SHP77 (cell line): ENCODE data around the gene NOSIP.
A peak's percentile ranks its signal among the peaks of the same experiment; 100 is the strongest.
"Not testable (repeated sequence)": the region's sequence is repeated elsewhere in the genome, so short reads cannot be mapped to it uniquely, and the experiment has no call there.

ENCODE experiments used
- DNase-seq, 2 experiments: peaks; one replicate each; lab custom pipeline; 2025; lab: John Stamatoyannopoulos, UW

Gene NOSIP, protein sequence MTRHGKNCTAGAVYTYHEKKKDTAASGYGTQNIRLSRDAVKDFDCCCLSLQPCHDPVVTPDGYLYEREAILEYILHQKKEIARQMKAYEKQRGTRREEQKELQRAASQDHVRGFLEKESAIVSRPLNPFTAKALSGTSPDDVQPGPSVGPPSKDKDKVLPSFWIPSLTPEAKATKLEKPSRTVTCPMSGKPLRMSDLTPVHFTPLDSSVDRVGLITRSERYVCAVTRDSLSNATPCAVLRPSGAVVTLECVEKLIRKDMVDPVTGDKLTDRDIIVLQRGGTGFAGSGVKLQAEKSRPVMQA

DNA sequence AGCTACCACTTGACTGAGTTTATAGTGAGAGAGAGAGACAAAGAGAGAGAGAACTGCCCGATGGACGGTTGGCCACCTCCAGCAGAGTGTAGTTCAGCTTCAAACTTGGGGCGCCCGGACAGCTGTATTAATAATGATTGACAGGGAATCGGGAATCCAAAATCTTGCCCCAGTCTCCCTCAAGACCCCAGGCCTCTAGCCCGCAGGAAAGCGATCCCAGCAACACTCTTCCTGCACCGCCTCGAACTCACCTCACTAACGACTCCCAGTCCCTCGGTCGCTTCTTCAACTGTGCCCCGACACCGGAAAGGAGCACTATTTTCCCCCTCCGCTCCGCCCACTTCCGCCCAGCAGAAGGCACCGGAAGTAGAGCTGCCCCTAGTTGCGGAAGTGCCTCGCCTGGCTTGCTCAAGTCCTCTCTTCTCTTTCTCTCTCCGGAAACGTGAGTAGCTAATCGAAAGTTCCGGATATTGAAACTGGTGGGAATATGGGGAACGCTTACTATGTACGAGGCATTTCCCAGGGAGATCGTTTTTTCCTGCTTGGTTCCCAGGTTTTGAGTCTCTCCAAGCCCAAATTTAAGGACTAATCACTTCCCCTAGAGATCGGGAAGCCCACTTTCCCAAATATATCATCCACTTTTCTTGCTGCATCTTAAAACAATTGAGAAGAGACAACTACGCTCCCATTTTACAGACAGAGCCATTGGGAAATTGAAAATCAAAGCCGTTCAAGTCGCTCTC lies at the start of gene NOSIP:
NOSIP (minus strand) TSS at position 293 of the 743 bp plus-strand sequence. CDS start 19,865 bp downstream, outside the sequence.
- DNase-seq: peak; percentile 91

DNA sequence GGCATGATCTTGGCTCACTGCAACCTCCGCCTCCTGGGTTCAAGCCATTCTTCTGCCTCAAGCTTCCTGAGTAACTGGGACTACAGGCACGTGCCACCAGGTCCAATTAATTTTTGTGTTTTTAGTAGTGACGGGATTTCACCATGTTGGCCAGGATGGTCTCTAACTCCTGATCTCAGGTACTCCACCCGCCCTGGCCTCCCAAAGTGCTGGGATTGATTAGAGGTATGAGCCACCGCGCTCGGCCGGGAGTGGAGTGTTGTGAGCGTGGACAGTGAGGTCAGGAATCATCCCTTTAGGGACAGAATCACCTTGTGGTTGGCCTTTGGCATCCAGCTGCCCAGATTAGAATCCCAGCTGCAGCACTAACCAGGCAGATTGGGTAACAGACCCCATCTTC lies 49.3 kb upstream of the NOSIP start:
- no peak for DNase-seq

DNA sequence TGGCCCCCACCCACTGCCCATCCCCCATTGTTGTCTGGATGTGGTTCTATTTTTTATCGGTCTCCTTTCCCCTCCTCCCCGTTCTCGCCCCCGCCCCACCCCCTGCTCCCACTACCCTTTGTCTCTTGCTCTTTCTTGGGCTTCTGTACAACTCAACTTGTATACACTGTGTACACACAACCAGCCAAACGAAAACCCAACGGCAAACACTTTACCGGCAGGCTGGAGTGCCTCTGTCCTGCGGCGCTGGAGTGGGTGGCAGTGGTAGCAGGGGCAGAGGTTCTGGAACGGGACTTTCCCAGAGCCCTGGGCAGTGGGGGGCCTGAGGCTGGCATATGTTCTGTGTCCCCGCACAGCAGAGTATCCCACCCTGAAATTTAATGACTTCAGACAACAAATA lies 45.9 kb upstream of the NOSIP start:
- no peak for DNase-seq

DNA sequence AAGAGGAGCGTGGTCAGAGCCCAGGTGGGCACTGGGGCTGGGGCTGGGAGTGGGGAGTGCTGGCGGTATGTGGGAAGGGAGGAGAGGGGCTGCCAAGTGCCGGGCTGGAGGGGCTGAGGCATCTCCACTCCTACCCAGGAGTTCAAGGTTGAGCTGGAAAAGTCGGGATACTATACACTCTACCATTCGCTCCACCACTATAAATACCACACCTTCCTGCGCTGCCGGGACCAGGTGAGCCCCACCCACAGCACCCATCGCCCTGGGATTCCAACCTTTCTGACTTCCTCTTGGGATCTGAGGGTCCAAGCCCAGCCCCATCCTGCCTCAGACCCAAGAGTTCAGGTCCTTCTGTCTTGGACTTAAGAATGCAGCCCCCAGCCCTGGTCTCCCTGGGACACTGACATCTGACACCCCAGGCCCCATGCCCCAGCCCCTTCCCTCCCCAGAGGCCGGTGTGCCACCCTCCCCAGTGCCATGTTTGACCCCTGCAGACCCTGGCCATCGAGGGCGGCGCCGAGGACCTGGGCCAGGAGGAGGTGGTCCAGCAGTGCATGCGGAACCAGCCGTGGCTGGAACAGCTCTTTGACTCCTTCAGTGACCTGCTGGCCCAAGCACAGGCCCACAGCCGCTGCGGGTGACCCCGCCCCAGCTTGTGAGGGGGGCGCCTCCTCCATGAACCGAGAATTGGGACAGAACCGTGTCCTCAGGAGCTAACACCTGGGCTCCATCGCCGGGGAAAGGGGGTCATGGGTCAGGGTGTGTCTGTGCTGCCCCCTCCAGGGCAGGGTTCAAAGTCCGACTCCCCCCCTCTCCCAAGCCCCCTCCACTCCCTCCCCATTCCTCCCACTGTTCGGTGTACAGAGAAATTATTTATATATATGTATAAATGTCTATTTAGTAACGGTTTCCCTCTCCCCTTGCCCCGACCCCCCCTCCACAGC lies 44.9 kb upstream of the NOSIP start:
- DNase-seq: no peak

DNA sequence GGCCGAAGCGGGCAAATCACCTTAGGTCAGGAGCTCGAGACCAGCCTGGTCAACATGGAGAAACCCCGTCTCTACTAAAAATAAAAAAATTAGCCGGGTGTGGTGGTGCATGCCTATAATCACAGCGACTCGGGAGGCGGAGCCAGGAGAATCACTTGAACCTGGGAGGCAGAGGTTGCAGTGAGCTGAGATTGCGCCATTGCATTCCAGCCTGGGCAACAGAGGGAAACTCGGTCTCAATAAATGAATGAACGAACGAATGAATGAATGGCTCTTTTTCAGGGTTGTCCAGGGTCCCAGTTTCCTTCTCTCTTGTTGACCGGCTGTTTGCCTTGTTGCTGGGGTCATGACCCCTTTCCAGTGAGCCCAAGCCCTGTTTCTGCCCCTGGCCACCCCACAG lies 37.5 kb upstream of the NOSIP start:
- DNase-seq: not testable (repeated sequence)

DNA sequence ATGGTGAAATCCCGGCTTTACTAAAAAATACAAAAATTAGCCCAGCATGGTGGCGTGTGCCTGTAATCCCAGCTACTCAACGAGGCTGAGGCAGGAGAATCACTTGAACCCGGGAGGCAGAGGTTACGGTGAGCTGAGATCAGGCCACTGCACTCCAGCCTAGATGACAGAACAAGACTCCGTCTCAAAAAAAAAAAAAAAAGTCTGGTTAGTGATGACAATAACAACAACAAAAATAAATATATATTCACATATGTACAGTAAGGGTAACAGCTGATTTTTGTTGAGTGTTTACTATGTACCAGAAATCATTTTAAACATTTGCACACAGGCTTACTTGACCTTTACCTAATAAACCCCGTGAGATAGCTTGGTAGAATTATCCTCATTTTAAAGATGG lies 36.6 kb upstream of the NOSIP start:
- no peak for DNase-seq

DNA sequence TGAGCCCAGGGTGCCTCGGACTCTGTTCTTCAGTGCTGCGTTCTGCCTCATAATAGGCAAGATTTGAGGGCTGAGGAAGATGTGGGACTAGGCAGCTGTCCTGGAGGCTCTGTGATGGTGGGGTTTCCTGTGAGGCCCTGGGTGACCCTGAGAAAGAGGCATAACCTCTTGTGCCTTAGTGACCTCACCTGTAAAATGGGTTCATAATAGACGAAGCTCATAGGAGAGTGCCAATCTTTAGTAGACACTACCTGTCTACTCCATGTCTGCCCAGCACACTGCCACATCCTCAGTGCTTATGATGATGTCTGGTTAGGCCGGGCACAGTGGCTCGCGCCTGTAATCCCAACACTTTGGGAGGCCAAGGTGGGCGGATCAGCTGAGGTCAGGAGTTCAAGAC lies 36.2 kb upstream of the NOSIP start:
- DNase-seq: no peak

DNA sequence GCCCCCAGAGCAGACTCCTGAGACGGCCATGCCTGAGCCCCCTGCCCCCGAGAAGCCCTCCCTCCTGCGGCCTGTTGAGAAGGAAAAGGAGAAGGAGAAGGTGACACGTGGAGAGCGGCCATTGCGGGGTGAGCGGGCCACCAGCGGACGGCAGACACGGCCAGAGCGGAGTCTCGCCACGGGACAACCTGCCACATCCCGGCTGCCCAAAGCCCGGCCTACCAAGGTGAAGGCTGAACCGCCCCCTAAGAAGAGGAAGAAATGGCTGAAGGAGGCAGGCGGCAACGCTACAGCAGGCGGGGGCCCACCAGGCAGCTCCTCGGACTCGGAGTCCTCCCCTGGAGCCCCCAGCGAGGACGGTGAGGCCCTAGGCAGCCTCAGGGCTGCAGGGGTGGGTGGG lies 35.5 kb upstream of the NOSIP start:
- DNase-seq: no peak

DNA sequence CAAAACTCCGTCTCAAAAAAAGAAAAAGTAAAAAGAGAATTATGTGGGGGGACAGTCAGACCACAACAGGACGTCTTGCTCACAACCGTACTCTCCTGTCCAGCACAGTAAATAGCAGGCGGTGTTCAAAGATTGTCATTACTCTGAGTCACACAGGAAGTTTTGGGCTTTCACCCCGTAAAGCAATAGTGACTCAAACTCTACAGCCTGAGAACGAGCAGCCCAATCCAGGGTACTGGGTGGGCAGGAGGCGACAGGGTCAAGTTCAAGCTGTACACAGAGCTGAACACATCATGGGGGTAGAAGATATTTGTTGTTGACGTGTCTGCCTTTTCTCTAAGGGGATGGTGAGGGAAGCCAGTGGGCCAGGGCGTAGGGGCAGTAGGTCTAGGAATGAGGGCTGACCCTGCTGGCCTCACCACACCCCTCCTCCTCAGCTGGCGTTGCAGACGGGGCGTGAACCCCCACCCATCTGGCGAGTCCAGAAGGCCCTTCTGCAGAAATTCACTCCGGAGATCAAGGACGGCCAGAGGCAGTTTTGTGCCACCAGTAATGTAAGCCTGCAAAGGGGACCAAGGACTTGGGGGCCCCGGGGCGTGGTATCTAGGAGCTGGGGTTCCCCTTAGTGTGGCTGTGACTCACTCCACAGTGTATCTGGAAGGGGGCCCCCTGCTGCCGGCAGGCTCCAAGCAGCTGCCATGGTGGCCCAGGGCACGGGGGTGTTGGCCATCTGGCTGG lies 33.9 kb upstream of the NOSIP start:
- DNase-seq: no peak

DNA sequence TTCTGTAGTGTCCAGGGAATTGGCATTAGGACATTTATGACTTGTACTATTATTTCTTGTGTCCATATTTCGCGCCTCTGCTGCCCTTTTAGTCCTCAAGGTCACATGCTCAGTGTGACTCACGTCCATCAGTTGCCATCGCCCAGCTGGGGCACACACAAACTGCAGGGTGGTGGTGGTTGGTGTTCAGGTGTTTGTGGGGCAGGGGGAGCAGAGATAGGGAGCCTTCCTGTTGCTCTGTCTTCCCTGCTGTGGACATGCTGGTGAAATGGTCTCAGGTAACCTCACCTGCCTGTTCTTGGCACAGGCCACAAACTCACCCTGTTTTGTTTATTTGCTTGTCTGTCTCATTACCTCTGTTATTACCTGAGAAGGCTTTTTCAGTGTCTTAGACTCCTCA lies 33.0 kb upstream of the NOSIP start:
- DNase-seq: no peak

DNA sequence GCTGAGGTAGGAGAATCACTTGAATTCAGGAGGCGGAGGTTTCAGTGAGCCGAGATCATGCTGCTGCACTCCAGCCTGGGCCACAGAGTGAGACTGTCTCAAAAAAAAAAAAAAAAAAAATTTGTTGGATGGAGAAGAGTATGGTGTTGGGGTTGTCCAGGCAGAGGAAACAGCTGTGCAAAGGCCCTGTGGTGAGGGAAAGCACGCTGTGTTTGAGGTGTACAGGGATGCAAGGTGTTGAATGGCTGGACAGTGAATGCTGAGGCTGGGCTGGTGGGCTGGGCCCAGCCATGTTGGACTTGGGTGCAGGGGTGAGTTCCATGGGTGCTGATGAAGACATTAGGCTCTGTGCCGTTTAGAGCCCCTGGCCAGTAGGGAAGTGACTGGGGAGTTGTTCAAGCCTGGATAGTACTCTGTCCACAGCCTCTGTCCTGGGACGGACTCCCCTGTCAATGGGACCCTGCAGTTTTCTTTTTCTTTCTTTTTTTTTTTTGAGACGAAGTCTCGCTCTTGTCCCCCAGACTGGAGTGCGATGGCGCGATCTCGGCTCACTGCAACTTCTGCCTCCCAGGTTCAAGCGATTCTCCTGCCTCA lies 29.2 kb upstream of the NOSIP start:
- no peak for DNase-seq

DNA sequence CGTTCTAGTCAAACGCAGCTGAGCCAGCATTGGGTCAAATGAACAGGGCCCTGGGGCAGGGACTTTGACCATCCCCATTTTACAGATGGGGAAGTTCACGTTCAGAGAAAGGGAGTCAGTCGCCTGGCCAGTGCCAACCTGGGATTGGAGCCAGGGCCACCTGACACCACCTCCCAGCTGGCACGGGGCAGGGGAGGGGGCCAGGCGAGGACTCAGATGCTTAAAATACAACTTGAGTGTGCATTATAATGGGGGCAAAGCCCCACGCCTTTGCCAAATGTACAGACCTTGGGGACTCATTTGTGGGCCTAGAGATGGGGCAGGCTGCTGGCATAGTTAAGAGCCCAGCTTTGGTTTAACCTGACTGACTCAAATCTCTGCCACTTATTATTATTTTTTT lies 25.2 kb upstream of the NOSIP start:
- DNase-seq: no peak

DNA sequence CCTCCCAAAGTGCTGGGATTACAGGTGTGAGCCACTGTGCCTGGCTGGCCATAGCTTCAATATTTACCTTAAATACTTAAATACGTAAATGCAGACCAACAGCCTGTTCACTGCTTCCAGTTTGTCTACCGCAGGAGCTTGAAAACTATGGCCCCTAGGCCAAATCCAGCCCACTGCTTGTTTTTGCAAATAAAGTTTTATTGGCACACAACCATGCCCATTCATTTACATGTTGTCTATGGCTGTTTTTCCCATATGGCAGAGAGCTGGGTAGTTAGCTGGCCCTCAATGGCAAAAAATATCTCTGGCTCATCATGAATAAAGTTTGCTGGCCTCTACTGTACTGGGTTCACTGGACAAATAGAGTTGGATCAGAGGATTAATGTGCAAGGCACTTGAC lies 22.4 kb upstream of the NOSIP start:
- DNase-seq: no peak

DNA sequence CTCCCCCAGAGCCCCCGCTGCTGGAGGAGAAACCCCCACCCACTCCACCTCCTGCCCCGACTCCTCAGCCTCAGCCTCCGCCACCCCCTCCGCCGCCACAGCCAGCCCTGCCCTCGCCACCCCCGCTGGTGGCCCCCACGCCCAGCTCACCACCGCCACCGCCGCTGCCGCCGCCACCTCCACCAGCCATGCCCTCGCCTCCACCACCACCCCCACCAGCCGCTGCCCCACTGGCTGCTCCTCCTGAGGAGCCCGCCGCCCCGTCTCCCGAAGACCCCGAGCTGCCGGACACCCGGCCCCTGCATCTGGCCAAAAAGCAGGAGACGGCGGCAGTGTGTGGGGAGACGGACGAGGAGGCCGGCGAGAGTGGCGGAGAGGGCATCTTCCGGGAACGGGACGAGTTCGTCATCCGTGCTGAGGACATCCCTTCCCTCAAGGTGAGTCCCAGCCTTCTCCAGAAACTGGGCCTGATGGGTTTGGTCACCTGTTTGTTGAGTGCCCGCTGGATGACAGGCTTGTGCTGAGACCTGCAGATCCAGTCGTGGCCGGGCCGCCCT lies 21.2 kb upstream of the NOSIP start:
- no peak for DNase-seq

DNA sequence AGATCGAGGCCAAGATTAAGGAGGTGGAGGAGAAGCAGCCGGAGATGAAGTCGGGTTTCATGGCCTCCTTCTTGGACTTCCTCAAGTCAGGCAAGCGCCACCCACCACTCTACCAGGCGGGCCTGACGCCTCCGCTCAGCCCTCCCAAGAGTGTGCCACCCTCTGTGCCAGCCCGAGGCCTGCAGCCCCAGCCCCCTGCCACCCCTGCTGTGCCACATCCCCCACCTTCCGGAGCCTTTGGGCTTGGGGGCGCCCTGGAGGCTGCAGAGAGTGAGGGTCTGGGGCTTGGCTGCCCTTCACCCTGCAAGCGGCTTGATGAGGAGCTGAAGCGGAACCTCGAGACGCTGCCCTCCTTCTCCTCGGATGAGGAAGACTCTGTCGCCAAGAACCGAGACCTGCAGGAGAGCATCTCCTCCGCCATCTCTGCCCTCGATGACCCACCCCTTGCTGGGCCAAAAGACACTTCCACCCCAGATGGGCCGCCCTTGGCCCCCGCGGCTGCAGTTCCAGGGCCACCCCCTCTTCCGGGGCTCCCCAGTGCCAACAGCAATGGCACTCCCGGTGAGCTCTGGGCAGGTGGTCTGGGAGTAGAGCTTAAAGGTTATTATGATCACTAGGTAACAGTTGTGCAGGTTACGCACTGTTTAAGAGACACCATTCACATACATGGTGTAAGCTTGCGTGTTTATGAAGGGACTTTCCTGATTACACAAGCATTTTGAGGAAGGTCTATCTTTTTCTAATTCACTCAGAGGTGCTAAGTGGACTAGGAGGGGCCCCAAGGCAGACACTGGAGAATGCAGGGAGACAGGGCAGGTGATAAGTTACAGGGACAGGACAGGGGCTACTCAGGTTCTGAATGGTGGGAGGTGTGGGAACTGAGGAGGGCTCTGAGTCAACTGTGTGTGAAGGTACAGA lies 19.3 kb upstream of the NOSIP start:
- DNase-seq: no peak

DNA sequence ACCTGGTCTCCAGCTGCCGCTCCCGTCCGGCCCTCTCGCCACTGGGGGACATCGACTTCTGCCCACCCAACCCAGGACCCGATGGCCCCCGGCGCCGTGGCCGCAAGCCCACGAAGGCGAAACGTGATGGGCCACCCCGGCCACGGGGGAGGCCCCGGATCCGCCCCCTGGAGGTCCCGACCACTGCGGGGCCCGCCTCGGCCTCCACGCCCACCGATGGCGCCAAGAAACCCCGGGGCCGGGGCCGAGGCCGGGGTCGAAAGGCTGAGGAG lies 17.3 kb upstream of the NOSIP start:
- no peak for DNase-seq

DNA sequence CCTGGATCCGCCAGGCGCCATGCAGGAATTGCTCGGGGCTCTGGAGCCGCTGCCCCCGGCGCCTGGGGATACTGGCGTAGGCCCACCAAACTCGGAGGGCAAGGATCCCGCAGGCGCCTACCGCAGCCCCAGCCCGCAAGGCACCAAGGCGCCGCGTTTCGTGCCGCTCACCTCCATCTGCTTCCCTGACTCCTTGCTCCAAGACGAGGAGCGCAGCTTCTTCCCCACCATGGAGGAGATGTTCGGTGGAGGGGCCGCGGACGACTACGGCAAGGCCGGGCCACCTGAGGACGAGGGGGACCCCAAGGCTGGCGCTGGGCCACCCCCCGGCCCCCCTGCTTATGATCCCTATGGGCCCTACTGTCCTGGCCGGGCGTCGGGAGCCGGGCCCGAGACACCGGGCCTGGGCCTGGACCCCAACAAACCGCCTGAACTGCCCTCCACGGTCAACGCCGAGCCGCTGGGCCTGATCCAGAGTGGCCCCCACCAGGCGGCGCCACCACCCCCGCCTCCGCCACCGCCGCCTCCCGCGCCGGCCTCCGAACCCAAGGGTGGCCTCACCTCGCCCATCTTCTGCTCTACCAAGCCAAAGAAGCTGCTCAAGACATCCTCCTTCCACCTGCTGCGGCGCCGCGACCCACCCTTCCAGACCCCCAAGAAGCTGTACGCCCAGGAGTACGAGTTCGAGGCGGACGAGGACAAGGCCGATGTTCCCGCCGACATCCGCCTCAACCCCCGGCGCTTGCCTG lies 16.8 kb upstream of the NOSIP start:
- no peak for DNase-seq

DNA sequence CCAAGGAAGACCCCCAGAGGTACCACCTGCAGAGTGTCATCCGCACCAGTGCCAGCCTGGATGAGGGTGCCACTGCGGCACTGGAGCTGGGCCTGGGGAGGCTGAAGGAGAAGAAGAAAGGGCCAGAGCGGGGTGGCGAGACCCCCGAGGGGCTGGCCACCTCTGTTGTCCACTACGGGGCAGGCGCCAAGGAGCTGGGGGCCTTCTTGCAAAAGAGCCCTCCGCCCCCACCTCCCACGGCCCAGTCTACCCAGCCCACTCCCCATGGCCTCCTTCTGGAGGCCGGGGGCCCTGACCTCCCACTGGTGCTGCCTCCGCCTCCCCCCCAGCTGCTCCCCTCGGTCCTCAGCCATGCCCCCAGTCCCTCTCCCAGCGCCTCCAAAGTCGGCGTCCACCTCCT lies 16.1 kb upstream of the NOSIP start:
- no peak for DNase-seq

DNA sequence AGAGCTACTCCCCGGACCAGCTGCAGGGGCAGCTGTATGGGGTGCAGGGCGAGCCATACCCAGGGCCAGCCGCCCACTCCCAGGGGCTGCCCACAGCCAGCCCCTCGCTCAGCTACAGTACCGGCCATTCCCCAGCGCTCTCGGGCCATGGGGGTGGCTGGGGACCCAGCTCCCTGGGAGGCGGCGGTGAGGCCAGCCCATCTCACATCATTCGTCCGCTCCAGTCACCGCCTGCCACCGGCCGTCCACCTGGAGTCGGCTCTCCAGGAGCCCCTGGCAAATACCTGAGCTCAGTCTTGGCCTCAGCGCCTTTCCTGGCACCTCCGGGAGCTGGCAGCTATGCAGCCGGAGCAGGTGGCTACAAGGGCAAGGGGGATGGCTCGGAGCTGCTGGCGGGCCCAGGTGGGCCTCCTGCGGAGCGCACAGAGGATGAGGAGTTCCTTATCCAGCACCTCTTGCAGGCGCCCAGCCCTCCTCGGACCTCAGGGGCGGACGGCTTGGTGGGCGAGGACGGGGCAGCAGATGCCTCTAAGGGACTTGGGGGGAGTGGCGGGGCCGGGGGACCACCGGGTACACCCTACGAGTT lies 15.6 kb upstream of the NOSIP start:
- no peak for DNase-seq
